Measurements from ENCODE around the gene CNTLN. TPM values are rescaled to one million over a fixed set of nuclear protein-coding genes. Genes with fewer than 3 reads are reported as not detected.

The CNTLN gene
- total and polyA plus RNA-seq, 2 experiments from 2014 or later, result 3.6 to 9.2 TPM

DNA sequence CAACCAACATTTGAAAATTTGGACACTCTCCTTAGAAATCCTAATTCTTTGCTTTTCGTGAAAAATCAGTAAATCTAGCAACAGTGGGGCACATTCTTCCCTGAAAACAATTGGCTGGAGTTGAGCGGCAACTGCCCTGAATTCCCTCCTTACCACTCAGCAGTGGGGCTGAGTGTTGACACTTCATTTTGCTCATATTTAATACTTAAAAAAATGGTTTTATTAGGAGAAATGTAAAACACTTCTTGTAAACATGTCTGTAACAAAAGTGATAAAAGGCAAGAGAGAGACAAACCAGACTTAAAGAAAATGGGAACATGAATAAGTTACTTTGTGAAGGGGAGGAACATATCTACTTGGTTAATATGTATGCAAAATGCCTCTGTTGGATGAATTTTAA, 193.5 kb downstream of the CNTLN start:
- Histone ChIP-seq H3K36me3 (replicated peaks; ENCODE audit: insufficient read depth, low read depth) (no peaks in the 10 kb centered on the region), H3K27ac (no peak overlapping the region), H3K9me2 (replicated peaks; ENCODE audit: insufficient read depth) (no peaks in the 10 kb centered on the region), H3K4me3 (no peak overlapping the region), H3K4me1 (ENCODE audit: insufficient read depth) (no peaks in the 10 kb centered on the region), H3K79me2 (no peaks in the 10 kb centered on the region), H2AFZ (no peak overlapping the region), H3K9me3 (ENCODE audit: low read depth) (no peaks in the 10 kb centered on the region), H3K4me2 (no peak overlapping the region), H3K27me3 (no peaks in the 10 kb centered on the region), H4K20me1 (ENCODE audit: insufficient read depth, poor library complexity, severe bottlenecking) (no peaks in the 10 kb centered on the region)
- TF ChIP-seq EZH2phosphoT487 (IDR thresholded peaks at IDR 0.05; ENCODE audit: low read depth, severe bottlenecking, unreplicated experiment) (no peak), EZH2 (IDR thresholded peaks at IDR 0.05; ENCODE audit: borderline replicate concordance) (no peak)
- TF ChIP-seq, protein P1, sequence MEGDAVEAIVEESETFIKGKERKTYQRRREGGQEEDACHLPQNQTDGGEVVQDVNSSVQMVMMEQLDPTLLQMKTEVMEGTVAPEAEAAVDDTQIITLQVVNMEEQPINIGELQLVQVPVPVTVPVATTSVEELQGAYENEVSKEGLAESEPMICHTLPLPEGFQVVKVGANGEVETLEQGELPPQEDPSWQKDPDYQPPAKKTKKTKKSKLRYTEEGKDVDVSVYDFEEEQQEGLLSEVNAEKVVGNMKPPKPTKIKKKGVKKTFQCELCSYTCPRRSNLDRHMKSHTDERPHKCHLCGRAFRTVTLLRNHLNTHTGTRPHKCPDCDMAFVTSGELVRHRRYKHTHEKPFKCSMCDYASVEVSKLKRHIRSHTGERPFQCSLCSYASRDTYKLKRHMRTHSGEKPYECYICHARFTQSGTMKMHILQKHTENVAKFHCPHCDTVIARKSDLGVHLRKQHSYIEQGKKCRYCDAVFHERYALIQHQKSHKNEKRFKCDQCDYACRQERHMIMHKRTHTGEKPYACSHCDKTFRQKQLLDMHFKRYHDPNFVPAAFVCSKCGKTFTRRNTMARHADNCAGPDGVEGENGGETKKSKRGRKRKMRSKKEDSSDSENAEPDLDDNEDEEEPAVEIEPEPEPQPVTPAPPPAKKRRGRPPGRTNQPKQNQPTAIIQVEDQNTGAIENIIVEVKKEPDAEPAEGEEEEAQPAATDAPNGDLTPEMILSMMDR (IDR thresholded peaks at IDR 0.05; ENCODE audit: poor library complexity), result no peak
- WGBS (ENCODE audit: low lambda C conversion rate, missing lambda C conversion rate), result 63% methylated on average over 2 of the region's 2 CpGs
- no peak for DNase-seq (ENCODE audit: low spot score)

DNA sequence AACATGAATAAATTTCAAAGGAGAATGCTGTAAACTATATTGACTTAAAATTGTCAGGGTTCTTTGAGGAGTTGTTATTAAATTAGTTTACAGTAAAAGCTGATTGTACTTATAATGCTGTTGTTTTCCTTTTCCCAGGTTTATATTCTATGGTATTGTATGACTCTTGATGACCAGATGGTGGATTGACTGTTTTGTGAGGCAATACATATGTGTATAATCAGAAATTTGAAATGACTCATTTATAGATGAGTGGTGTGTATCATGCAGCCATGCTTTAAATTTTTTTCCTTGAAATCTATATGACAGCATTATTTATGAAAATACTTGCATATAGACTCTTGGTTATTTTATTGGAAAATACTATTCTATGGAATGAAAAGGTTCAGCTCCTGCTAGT, 195.3 kb downstream of the CNTLN start:
- no peaks in the 10 kb centered on the region for H3K9me2 ChIP-seq (replicated peaks; ENCODE audit: insufficient read depth)
- no peak overlapping the region for H3K27ac ChIP-seq
- no peaks in the 10 kb centered on the region for H3K27me3 ChIP-seq
- no peak for DNase-seq (ENCODE audit: low spot score)
- no peaks in the 10 kb centered on the region for H3K9me3 ChIP-seq (ENCODE audit: low read depth)
- H3K79me2 ChIP-seq, result no peaks in the 10 kb centered on the region
- H3K4me3 ChIP-seq, result no peak overlapping the region
- no peak overlapping the region for H2AFZ ChIP-seq
- H3K4me2 ChIP-seq, result no peak overlapping the region
- no peak for TF ChIP-seq EZH2phosphoT487 (IDR thresholded peaks at IDR 0.05; ENCODE audit: low read depth, severe bottlenecking, unreplicated experiment)
- no peak for TF ChIP-seq EZH2 (IDR thresholded peaks at IDR 0.05; ENCODE audit: borderline replicate concordance)
- TF ChIP-seq, protein P1 (IDR thresholded peaks at IDR 0.05; ENCODE audit: poor library complexity), result no peak
- H3K36me3 ChIP-seq (replicated peaks; ENCODE audit: insufficient read depth, low read depth), result no peaks in the 10 kb centered on the region
- H4K20me1 ChIP-seq (ENCODE audit: insufficient read depth, poor library complexity, severe bottlenecking), result no peaks in the 10 kb centered on the region
- H3K4me1 ChIP-seq (ENCODE audit: insufficient read depth), result no peaks in the 10 kb centered on the region

DNA sequence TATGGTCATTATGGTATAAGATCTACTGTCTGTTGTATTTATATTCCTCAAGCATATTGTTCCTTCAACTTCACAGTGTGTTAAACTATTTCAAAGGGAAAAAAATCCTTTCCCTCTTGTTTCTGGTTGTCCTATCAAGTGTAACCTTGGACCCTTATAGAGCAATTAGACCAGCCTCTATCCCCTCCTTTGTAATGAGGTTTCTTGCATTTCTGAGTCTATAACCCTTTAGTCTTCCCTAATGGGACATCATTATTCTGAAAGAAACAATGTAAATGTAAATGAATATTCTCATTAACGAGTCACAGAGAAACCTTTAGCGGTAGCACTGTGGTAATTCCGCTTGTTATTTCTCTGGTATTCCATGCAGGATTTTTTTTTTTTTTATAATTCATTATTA, 197.3 kb downstream of the CNTLN start:
- no peaks in the 10 kb centered on the region for H4K20me1 ChIP-seq (ENCODE audit: insufficient read depth, poor library complexity, severe bottlenecking)
- H3K9me3 ChIP-seq (ENCODE audit: low read depth), result no peaks in the 10 kb centered on the region
- no peaks in the 10 kb centered on the region for H3K27me3 ChIP-seq
- TF ChIP-seq EZH2 (IDR thresholded peaks at IDR 0.05; ENCODE audit: borderline replicate concordance) (no peak), EZH2phosphoT487 (IDR thresholded peaks at IDR 0.05; ENCODE audit: low read depth, severe bottlenecking, unreplicated experiment) (no peak)
- TF ChIP-seq, protein P1 (IDR thresholded peaks at IDR 0.05; ENCODE audit: poor library complexity), result no peak
- H3K9me2 ChIP-seq (replicated peaks; ENCODE audit: insufficient read depth), result no peaks in the 10 kb centered on the region
- no peaks in the 10 kb centered on the region for H3K79me2 ChIP-seq
- no peak overlapping the region for H3K4me2 ChIP-seq
- H3K27ac ChIP-seq, result no peak overlapping the region
- no peaks in the 10 kb centered on the region for H3K4me1 ChIP-seq (ENCODE audit: insufficient read depth)
- H2AFZ ChIP-seq, result no peak overlapping the region
- WGBS (ENCODE audit: low lambda C conversion rate, missing lambda C conversion rate), result 89% methylated on average over 3 of the region's 3 CpGs
- no peak overlapping the region for H3K4me3 ChIP-seq
- no peaks in the 10 kb centered on the region for H3K36me3 ChIP-seq (replicated peaks; ENCODE audit: insufficient read depth, low read depth)
- no peak for DNase-seq (ENCODE audit: low spot score)

DNA sequence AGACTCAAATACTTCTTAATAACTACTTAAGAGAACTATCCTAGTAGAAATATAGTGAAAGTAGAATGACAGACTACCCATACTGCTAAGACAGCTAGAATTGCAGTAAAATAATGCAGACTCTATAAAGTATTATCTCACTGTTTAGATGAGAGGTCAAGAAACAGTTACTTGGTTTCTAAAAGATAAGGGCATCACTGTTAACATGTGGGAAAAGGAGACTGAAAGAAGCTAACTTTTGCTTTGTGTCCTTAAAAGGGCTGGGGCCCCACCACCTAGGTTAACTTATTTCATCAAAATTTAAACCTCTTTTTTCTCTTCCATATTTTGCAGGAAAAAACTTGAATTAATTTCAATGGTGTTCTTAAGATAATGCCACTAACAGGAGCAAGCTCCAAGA, 204.3 kb downstream of the CNTLN start:
- no peak overlapping the region for H3K4me3 ChIP-seq
- no peaks in the 10 kb centered on the region for H3K9me2 ChIP-seq (replicated peaks; ENCODE audit: insufficient read depth)
- no peak for DNase-seq (ENCODE audit: low spot score)
- H4K20me1 ChIP-seq (ENCODE audit: insufficient read depth, poor library complexity, severe bottlenecking), result no peaks in the 10 kb centered on the region
- H3K79me2 ChIP-seq, result no peaks in the 10 kb centered on the region
- no peaks in the 10 kb centered on the region for H3K27me3 ChIP-seq
- H3K9me3 ChIP-seq (ENCODE audit: low read depth), result no peaks in the 10 kb centered on the region
- H3K36me3 ChIP-seq (replicated peaks; ENCODE audit: insufficient read depth, low read depth), result no peaks in the 10 kb centered on the region
- no peak overlapping the region for H3K4me2 ChIP-seq
- no peaks in the 10 kb centered on the region for H3K4me1 ChIP-seq (ENCODE audit: insufficient read depth)
- no peak overlapping the region for H3K27ac ChIP-seq
- TF ChIP-seq EZH2phosphoT487 (IDR thresholded peaks at IDR 0.05; ENCODE audit: low read depth, severe bottlenecking, unreplicated experiment) (no peak), EZH2 (IDR thresholded peaks at IDR 0.05; ENCODE audit: borderline replicate concordance) (no peak)
- TF ChIP-seq, protein P1 (IDR thresholded peaks at IDR 0.05; ENCODE audit: poor library complexity), result no peak
- no peak overlapping the region for H2AFZ ChIP-seq

Measured in hepatocyte (in vitro differentiated cells).